Activated CD8-positive, alpha-beta memory T cell treated with anti-CD3 and anti-CD28 coated beads, Interleukin-2, amount 50 U/mL, for 4 hours (primary cell): ENCODE data around the gene OR51B5.
"Not testable (repeated sequence)": the region's sequence is repeated elsewhere in the genome, so short reads cannot be mapped to it uniquely, and the experiment has no call there.

Source experiments
- DNase-seq: peaks from one replicate; pipeline ENCODE4 v3.0.0-alpha.2; 2020

The OR51B5 gene

GRCh38 chr11:5324197-5324596 lies 19.1 kb downstream of the OR51B5 start, which contains the start of gene OR51B2:
Gene OR51B2 (minus strand): TSS chr11:5324297. CDS start chr11:5324297, 0 bp downstream.
- no peak for DNase-seq

GRCh38 chr11:5317292-5317691 lies 26.0 kb downstream of the OR51B5 start:
- no peak for DNase-seq

GRCh38 chr11:5313326-5314023 lies 29.8 kb downstream of the OR51B5 start:
- not testable (repeated sequence) for DNase-seq

- no peak for DNase-seq
These were observed 32.9 kb downstream of the OR51B5 start for GRCh38 chr11:5310423-5310822.

GRCh38 chr11:5307256-5308019 lies 35.9 kb downstream of the OR51B5 start:
- DNase-seq: no peak

GRCh38 chr11:5304046-5304445 lies 39.3 kb downstream of the OR51B5 start:
- no peak for DNase-seq

- no peak for DNase-seq
These were observed 39.7 kb downstream of the OR51B5 start for GRCh38 chr11:5303626-5304025.

- DNase-seq: no peak
These were observed 41.5 kb downstream of the OR51B5 start, which contains the start of gene OR51B4 for GRCh38 chr11:5301846-5302245. Gene OR51B4 (minus strand): TSS chr11:5301946. CDS start chr11:5301946, 0 bp downstream.

- no peak for DNase-seq
These were observed 43.1 kb downstream of the OR51B5 start for GRCh38 chr11:5300251-5300650.

- no peak for DNase-seq
These were observed 44.9 kb downstream of the OR51B5 start for GRCh38 chr11:5298451-5298850.

- DNase-seq: no peak
These were observed 45.5 kb downstream of the OR51B5 start for GRCh38 chr11:5297721-5298323.

- DNase-seq: not testable (repeated sequence)
These were observed 48.9 kb downstream of the OR51B5 start for GRCh38 chr11:5294342-5294995.

GRCh38 chr11:5293028-5293427 lies 50.3 kb downstream of the OR51B5 start:
- DNase-seq: no peak
